ENCODE data around the gene ATP11A. TPM values are rescaled to one million over a fixed set of nuclear protein-coding genes. Genes with fewer than 3 reads are reported as not detected.

ATP11A gene
- total RNA-seq, 2 donors from 2014 or later = 122 to 140 TPM

DNA sequence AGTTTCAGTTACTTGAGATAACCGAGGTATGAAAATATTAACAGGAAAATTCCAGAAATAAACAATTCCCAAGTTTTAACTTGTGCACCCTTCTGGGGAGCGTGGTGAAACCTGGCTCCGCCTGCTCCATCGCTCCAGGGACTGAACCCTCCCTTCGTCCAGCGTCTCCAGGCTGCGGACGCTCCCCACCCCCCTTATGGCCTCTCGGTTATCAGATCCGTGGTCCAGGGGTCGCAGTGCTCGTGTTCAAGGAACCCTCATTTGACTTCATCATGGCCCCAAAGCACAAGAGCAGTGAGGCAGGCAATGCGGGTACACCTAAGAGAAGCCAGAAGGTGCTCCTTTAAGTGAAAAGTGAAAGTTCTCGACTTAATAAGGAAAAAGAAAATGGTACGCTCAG lies 71.1 kb downstream of the ATP11A start:
- H3K27me3 ChIP-seq (ENCODE audit: control insufficient read depth, insufficient read depth, low read length, poor library complexity, severe bottlenecking) = no peaks in the 10 kb centered on the region
- no peak for DNase-seq
- no peaks in the 10 kb centered on the region for H3K9me3 Mint-ChIP-seq
- no peak overlapping the region for H3K4me3 ChIP-seq (ENCODE audit: low read length)
- H3K27ac Mint-ChIP-seq = no peak overlapping the region
- peaks cover 3% of the 10 kb centered on the region for H3K36me3 ChIP-seq (ENCODE audit: control insufficient read depth, insufficient read depth, low read length)
- no peak overlapping the region for H3K27ac ChIP-seq (ENCODE audit: low read depth, low read length)
- no peak overlapping the region for H3K4me3 Mint-ChIP-seq
- TF ChIP-seq, protein P1, sequence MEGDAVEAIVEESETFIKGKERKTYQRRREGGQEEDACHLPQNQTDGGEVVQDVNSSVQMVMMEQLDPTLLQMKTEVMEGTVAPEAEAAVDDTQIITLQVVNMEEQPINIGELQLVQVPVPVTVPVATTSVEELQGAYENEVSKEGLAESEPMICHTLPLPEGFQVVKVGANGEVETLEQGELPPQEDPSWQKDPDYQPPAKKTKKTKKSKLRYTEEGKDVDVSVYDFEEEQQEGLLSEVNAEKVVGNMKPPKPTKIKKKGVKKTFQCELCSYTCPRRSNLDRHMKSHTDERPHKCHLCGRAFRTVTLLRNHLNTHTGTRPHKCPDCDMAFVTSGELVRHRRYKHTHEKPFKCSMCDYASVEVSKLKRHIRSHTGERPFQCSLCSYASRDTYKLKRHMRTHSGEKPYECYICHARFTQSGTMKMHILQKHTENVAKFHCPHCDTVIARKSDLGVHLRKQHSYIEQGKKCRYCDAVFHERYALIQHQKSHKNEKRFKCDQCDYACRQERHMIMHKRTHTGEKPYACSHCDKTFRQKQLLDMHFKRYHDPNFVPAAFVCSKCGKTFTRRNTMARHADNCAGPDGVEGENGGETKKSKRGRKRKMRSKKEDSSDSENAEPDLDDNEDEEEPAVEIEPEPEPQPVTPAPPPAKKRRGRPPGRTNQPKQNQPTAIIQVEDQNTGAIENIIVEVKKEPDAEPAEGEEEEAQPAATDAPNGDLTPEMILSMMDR (conservative IDR thresholded peaks at IDR 0.05) = no peak
- no peaks in the 10 kb centered on the region for H3K9me3 ChIP-seq (ENCODE audit: control insufficient read depth, low read length)
- no peaks in the 10 kb centered on the region for H3K27me3 Mint-ChIP-seq (ENCODE audit: insufficient read depth)
- no peak overlapping the region for H3K9ac ChIP-seq (ENCODE audit: extremely low read depth, low read length, poor library complexity, severe bottlenecking)
- H3K36me3 Mint-ChIP-seq (ENCODE audit: low read depth) = peaks cover 9% of the 10 kb centered on the region
- H3K4me1 ChIP-seq (ENCODE audit: control insufficient read depth, insufficient read depth, low read length) = peaks cover 13% of the 10 kb centered on the region
- 81 to 91% methylated on average over 13 to 15 of the region's 15 CpGs for WGBS, 2 experiments (ENCODE audit: insufficient coverage in 1 of 2, insufficient read length in 1 of 2)
- peaks cover 40% of the 10 kb centered on the region for H3K4me1 Mint-ChIP-seq

GRCh38 chr13:112761701-112762689 lies 72.2 kb downstream of the ATP11A start:
- Histone ChIP-seq H3K4me1 (ENCODE audit: control insufficient read depth, insufficient read depth, low read length) (peaks cover 13% of the 10 kb centered on the region), H3K9me3 (ENCODE audit: control insufficient read depth, low read length) (no peaks in the 10 kb centered on the region), H3K27me3 (ENCODE audit: control insufficient read depth, insufficient read depth, low read length, poor library complexity, severe bottlenecking) (no peaks in the 10 kb centered on the region), H3K27ac (ENCODE audit: low read depth, low read length) (no peak overlapping the region), H3K36me3 (ENCODE audit: control insufficient read depth, insufficient read depth, low read length) (no peaks in the 10 kb centered on the region), H3K9ac (ENCODE audit: extremely low read depth, low read length, poor library complexity, severe bottlenecking) (no peak overlapping the region), H3K4me3 (ENCODE audit: low read length) (no peak overlapping the region)
- TF ChIP-seq, protein P1 (conservative IDR thresholded peaks at IDR 0.05) = peak; percentile 41
- Mint-ChIP-seq H3K27ac (no peak overlapping the region), H3K27me3 (ENCODE audit: insufficient read depth) (no peaks in the 10 kb centered on the region), H3K9me3 (no peaks in the 10 kb centered on the region), H3K4me1 (peaks cover 39% of the 10 kb centered on the region), H3K36me3 (ENCODE audit: low read depth) (peaks cover 9% of the 10 kb centered on the region), H3K4me3 (no peak overlapping the region)
- DNase-seq = no peak
- WGBS, 2 experiments (ENCODE audit: insufficient coverage in 1 of 2, insufficient read length in 1 of 2) = 89% methylated on average over 11 to 20 of the region's 21 CpGs

GRCh38 chr13:112762690-112763080 lies 72.8 kb downstream of the ATP11A start:
- Mint-ChIP-seq H3K36me3 (ENCODE audit: low read depth) (peaks cover 8% of the 10 kb centered on the region), H3K27me3 (ENCODE audit: insufficient read depth) (no peaks in the 10 kb centered on the region), H3K27ac (no peak overlapping the region), H3K4me1 (peaks cover 34% of the 10 kb centered on the region), H3K4me3 (no peak overlapping the region), H3K9me3 (no peaks in the 10 kb centered on the region)
- Histone ChIP-seq H3K27ac (ENCODE audit: low read depth, low read length) (no peak overlapping the region), H3K9me3 (ENCODE audit: control insufficient read depth, low read length) (no peaks in the 10 kb centered on the region), H3K27me3 (ENCODE audit: control insufficient read depth, insufficient read depth, low read length, poor library complexity, severe bottlenecking) (no peaks in the 10 kb centered on the region), H3K36me3 (ENCODE audit: control insufficient read depth, insufficient read depth, low read length) (no peaks in the 10 kb centered on the region), H3K4me3 (ENCODE audit: low read length) (no peak overlapping the region), H3K4me1 (ENCODE audit: control insufficient read depth, insufficient read depth, low read length) (peaks cover 13% of the 10 kb centered on the region), H3K9ac (ENCODE audit: extremely low read depth, low read length, poor library complexity, severe bottlenecking) (no peak overlapping the region)
- WGBS, 2 experiments (ENCODE audit: insufficient coverage in 1 of 2, insufficient read length in 1 of 2) = 89 to 93% methylated on average over 13 to 19 of the region's 19 CpGs
- TF ChIP-seq, protein P1 (conservative IDR thresholded peaks at IDR 0.05) = no peak
- DNase-seq = no peak

All from endodermal cell (in vitro differentiated cells).